Right lobe of liver (tissue), 4 donors: ENCODE data around the gene MYLK.

ENCODE experiments used
- CTCF ChIP-seq, 4 donors: fragments of 200-600 bp in 3 of 4; fragments of 450-650 bp in 1 of 4; IDR thresholded peaks; one replicate each; pipeline versions ENCODE4 v1.5.1 to v1.8.0; 2016 to 2022; ENCODE audit warnings: antibody characterized with exemption in 4 of 4, mild to moderate bottlenecking in 2 of 4
- POLR2A ChIP-seq: fragments of 450-650 bp; IDR thresholded peaks from one replicate; pipeline ENCODE4 v1.6.1; 2017; ENCODE audit warnings: antibody characterized with exemption, mild to moderate bottlenecking
- donor health status: DM: no; HTN: no; CAD: no.
- donor health status: DM: no; HTN: no; CAD: no.
- donor health status: DM: no; HTN: yes; CAD: no.

GRCh38 chr3:123695152-123695551, 189.0 kb downstream of the MYLK start:
- TF ChIP-seq CTCF (IDR thresholded peaks at IDR 0.05) (no peak), POLR2A (no peak)
